PC-9 (cell line): ENCODE measurements around the gene PRDM16. TPM values are rescaled to one million over a fixed set of nuclear protein-coding genes. Genes with fewer than 3 reads are reported as not detected.

Source experiments
- BruUV-seq: library from RNA; stranded (reverse); fragments of 400-500 nt; replicated peaks from 2 replicates; lab custom pipeline; 2021; lab: Mats Ljungman, UMichigan
- CTCF ChIA-PET: fragments of 300-600 bp; sonication (Branson Sonifier 250); formaldehyde crosslinking; loops from one replicate; lab custom pipeline; 2022; ENCODE audit warnings: antibody characterized with exemption; lab: Charles Lee
- POLR2A ChIA-PET: fragments of 300-600 bp; sonication (Branson Sonifier 250); formaldehyde crosslinking; loops from one replicate; lab custom pipeline; 2022; ENCODE audit warnings: antibody characterized with exemption; ENCODE audit not compliant: unreplicated experiment; lab: Charles Lee
- DNase-seq, 2 experiments: peaks; one replicate each; pipeline versions ENCODE4 v3.0.0 to v3.0.0-alpha.2; 2015 to 2022; ENCODE audit warnings: mixed read lengths in 1 of 2
- H2AFZ ChIP-seq: fragments of 200-600 bp; sonication (generic); 2 replicates; pipeline ENCODE4 v1.8.1; 2017; ENCODE audit warnings: antibody characterized with exemption
- H3F3A ChIP-seq: fragments of 200-600 bp; sonication (generic); 2 replicates; pipeline ENCODE4 v1.8.1; 2017; ENCODE audit warnings: antibody characterized with exemption, mild to moderate bottlenecking, low read depth; ENCODE audit not compliant: insufficient read depth
- H3K27ac ChIP-seq: fragments of 200-600 bp; sonication (generic); 2 replicates; pipeline ENCODE4 v1.6.1; 2016; ENCODE audit warnings: mixed run types
- H3K27me3 ChIP-seq: fragments of 200-600 bp; sonication (generic); 2 replicates; pipeline ENCODE4 v1.6.1; 2016; ENCODE audit warnings: low read depth, mixed run types; ENCODE audit not compliant: insufficient read depth
- H3K36me3 ChIP-seq: fragments of 200-600 bp; sonication (generic); 2 replicates; pipeline ENCODE4 v1.6.1; 2016; ENCODE audit warnings: low read depth, mixed run types
- H3K4me1 ChIP-seq: fragments of 200-600 bp; sonication (generic); replicated peaks from 2 replicates; pipeline ENCODE4 v1.6.1; 2016; ENCODE audit warnings: mixed run types; ENCODE audit not compliant: insufficient read depth
- H3K4me2 ChIP-seq: fragments of 200-600 bp; sonication (generic); 2 replicates; pipeline ENCODE4 v1.6.1; 2017; ENCODE audit warnings: mixed run types
- H3K4me3 ChIP-seq: fragments of 200-600 bp; sonication (generic); 2 replicates; pipeline ENCODE4 v1.6.1; 2016; ENCODE audit warnings: mixed run types
- H3K79me2 ChIP-seq: fragments of 200-600 bp; sonication (generic); 2 replicates; pipeline ENCODE4 v1.6.1; 2017; ENCODE audit warnings: low read depth, mixed run types
- H3K9me2 ChIP-seq: fragments of 200-600 bp; sonication (generic); 2 replicates; pipeline ENCODE4 v1.8.1; 2017; ENCODE audit warnings: mild to moderate bottlenecking; ENCODE audit not compliant: insufficient read depth
- H3K9me3 ChIP-seq: fragments of 200-600 bp; sonication (generic); 2 replicates; pipeline ENCODE4 v1.8.1; 2016; ENCODE audit warnings: low read depth; ENCODE audit not compliant: insufficient read depth
- H4K20me1 ChIP-seq: fragments of 200-600 bp; sonication (generic); 2 replicates; pipeline ENCODE4 v1.8.1; 2017; ENCODE audit not compliant: insufficient read depth
- EZH2 ChIP-seq: fragments of 200-600 bp; sonication (generic); IDR thresholded peaks from 2 replicates; pipeline ENCODE4 v1.8.0; 2017; ENCODE audit warnings: antibody characterized with exemption, low read depth
- intact Hi-C: fragments of 100-400 bp; cut with micrococcal nuclease; formaldehyde crosslinking; loops from one replicate; pipeline ENCODE4 v1.10.0; 2022; ENCODE audit not compliant: unreplicated experiment
- total RNA-seq: library from RNA; stranded (reverse); gene quantifications from 2 replicates; pipeline ENCODE4 v1.2.3, GENCODE V29; 2021
- TF ChIP-seq, protein P1 (sequence below): fragments of 200-600 bp; sonication (generic); conservative IDR thresholded peaks from 2 replicates; pipeline ENCODE4 v1.6.1; 2017; ENCODE audit warnings: mixed run types, antibody characterized with exemption, mild to moderate bottlenecking, moderate library complexity

PRDM16 gene
- total RNA-seq, 1 experiment from 2014 or later = not detected

- Histone ChIP-seq H2AFZ (no peak overlapping the region), H3K27ac (no peak overlapping the region), H3K4me1 (no peaks in the 10 kb centered on the region), H3K27me3 (peaks cover 100% of the 10 kb centered on the region), H4K20me1 (peaks cover 1% of the 10 kb centered on the region; the same call in 1 of the 2 replicates), H3F3A (no peaks in the 10 kb centered on the region), H3K79me2 (no peaks in the 10 kb centered on the region), H3K4me2 (no peak overlapping the region), H3K9me2 (no peaks in the 10 kb centered on the region), H3K36me3 (no peaks in the 10 kb centered on the region), H3K4me3 (no peak overlapping the region), H3K9me3 (no peaks in the 10 kb centered on the region)
- intact Hi-C loops = no loop called here
- DNase-seq = no peak
- TF ChIP-seq, protein P1, sequence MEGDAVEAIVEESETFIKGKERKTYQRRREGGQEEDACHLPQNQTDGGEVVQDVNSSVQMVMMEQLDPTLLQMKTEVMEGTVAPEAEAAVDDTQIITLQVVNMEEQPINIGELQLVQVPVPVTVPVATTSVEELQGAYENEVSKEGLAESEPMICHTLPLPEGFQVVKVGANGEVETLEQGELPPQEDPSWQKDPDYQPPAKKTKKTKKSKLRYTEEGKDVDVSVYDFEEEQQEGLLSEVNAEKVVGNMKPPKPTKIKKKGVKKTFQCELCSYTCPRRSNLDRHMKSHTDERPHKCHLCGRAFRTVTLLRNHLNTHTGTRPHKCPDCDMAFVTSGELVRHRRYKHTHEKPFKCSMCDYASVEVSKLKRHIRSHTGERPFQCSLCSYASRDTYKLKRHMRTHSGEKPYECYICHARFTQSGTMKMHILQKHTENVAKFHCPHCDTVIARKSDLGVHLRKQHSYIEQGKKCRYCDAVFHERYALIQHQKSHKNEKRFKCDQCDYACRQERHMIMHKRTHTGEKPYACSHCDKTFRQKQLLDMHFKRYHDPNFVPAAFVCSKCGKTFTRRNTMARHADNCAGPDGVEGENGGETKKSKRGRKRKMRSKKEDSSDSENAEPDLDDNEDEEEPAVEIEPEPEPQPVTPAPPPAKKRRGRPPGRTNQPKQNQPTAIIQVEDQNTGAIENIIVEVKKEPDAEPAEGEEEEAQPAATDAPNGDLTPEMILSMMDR = no peak
- no peak for TF ChIP-seq EZH2
- BruUV-seq = no TSS peak
- ChIA-PET CTCF (no interaction called here), POLR2A (no interaction called here)
Observed at GRCh38 chr1:3364551-3364950, 295.5 kb downstream of the PRDM16 start.

DNA sequence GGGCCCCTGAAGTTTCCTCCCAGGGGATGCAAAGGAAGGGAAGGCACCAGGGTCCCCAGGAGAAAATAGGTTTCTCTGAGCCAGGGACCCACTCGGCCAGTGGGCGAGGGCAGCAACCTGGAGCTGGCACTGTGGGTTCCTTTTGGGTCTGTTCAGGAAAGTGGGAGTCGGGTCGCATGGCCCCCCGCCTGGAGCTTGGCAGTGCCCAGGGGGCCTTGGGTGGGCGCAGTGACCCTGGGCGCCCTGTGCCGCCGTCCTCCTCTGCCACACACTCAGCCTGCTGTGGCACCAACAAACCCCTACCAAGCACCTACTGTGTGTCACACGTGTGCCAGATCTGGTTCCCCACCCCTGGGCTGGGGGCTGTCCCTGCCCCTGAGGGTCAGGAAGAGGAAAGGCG, 296.0 kb downstream of the PRDM16 start:
- no peaks in the 10 kb centered on the region for H3K9me3 ChIP-seq
- H4K20me1 ChIP-seq = no peaks in the 10 kb centered on the region; the same call in 1 of the 2 replicates
- H3K27ac ChIP-seq = no peak overlapping the region
- H3K9me2 ChIP-seq = no peaks in the 10 kb centered on the region
- no peaks in the 10 kb centered on the region for H3F3A ChIP-seq
- CTCF ChIA-PET = no interaction called here
- no peak for DNase-seq
- POLR2A ChIA-PET = no interaction called here
- H3K4me2 ChIP-seq = no peak overlapping the region
- no TSS peak for BruUV-seq
- H3K36me3 ChIP-seq = no peaks in the 10 kb centered on the region
- TF ChIP-seq EZH2 = no peak
- TF ChIP-seq, protein P1 = no peak
- no peaks in the 10 kb centered on the region for H3K4me1 ChIP-seq
- H3K4me3 ChIP-seq = no peak overlapping the region
- no peak overlapping the region for H2AFZ ChIP-seq
- no peaks in the 10 kb centered on the region for H3K79me2 ChIP-seq
- H3K27me3 ChIP-seq = peaks cover 100% of the 10 kb centered on the region
- intact Hi-C loops = no loop called here

- no peak for DNase-seq
- ChIA-PET CTCF (no interaction called here), POLR2A (no interaction called here)
- BruUV-seq = no TSS peak
- Histone ChIP-seq H3K9me2 (no peaks in the 10 kb centered on the region), H3F3A (no peaks in the 10 kb centered on the region), H3K36me3 (no peaks in the 10 kb centered on the region), H4K20me1 (no peaks in the 10 kb centered on the region; the same call in 1 of the 2 replicates), H3K4me2 (no peak overlapping the region), H2AFZ (no peak overlapping the region), H3K4me1 (no peaks in the 10 kb centered on the region), H3K4me3 (no peak overlapping the region), H3K27ac (no peak overlapping the region), H3K9me3 (no peaks in the 10 kb centered on the region), H3K79me2 (no peaks in the 10 kb centered on the region), H3K27me3 (peaks cover 100% of the 10 kb centered on the region)
- intact Hi-C loops = no loop called here
- TF ChIP-seq, protein P1 = no peak
- TF ChIP-seq EZH2 = no peak
Observed at GRCh38 chr1:3365523-3366125, 296.6 kb downstream of the PRDM16 start.
